Peyer's patch (tissue), 4 donors: ENCODE measurements around the gene TOR1AIP1.

Experiments
- POLR2A ChIP-seq, 2 donors: fragments of 450-650 bp; IDR thresholded peaks; one replicate each; pipeline ENCODE4 v1.5.1; 2017; ENCODE audit warnings: antibody characterized with exemption in 2 of 2, mild to moderate bottlenecking in 2 of 2, moderate library complexity in 2 of 2
- TF ChIP-seq, protein P1 (sequence below), 6 experiments: fragments of 450-650 bp in 4 of 6; fragments of 200-600 bp in 2 of 6; sonication (generic) in 1 of 6; IDR thresholded peaks; one replicate each; pipeline ENCODE4 v1.5.1; 2017 to 2019; ENCODE audit warnings: antibody characterized with exemption in 6 of 6, mild to moderate bottlenecking in 3 of 6, moderate library complexity in 1 of 6

DNA sequence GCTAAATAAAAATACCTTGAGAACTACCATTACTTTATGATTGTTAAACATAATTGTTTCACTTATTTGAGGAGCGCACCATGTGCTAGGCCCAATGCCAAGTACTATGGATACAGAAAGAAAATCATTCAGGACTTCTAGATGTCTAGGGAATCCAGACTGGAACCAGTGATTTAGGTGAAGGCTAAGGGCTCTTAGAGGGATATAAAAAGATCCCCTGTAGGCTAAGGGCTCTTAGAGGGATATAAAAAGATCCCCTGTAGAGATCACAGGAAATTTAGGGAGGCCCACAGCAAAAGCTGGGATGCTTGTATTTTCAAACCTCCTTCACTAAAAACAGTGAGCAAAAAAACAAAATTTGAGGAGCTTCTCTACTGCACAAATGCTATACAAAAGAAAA is 11.2 kb upstream of the TOR1AIP1 start:
- TF ChIP-seq, protein P1, sequence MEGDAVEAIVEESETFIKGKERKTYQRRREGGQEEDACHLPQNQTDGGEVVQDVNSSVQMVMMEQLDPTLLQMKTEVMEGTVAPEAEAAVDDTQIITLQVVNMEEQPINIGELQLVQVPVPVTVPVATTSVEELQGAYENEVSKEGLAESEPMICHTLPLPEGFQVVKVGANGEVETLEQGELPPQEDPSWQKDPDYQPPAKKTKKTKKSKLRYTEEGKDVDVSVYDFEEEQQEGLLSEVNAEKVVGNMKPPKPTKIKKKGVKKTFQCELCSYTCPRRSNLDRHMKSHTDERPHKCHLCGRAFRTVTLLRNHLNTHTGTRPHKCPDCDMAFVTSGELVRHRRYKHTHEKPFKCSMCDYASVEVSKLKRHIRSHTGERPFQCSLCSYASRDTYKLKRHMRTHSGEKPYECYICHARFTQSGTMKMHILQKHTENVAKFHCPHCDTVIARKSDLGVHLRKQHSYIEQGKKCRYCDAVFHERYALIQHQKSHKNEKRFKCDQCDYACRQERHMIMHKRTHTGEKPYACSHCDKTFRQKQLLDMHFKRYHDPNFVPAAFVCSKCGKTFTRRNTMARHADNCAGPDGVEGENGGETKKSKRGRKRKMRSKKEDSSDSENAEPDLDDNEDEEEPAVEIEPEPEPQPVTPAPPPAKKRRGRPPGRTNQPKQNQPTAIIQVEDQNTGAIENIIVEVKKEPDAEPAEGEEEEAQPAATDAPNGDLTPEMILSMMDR (IDR thresholded peaks at IDR 0.05) = no peak
- no peak for TF ChIP-seq POLR2A (IDR thresholded peaks at IDR 0.05)
